Stimulated activated CD4-positive, alpha-beta T cell treated with anti-CD3 and anti-CD28 coated beads, Interleukin-1b, Interleukin-23, amount 100 ng/mL, for 4 hours (primary cell): ENCODE results near the gene SEC23IP.
"Not testable (repeated sequence)": the region's sequence is repeated elsewhere in the genome, so short reads cannot be mapped to it uniquely, and the experiment has no call there.

Experiments used
- DNase-seq, 2 donors: peaks; one replicate each; pipeline ENCODE4 v3.0.0-alpha.2; 2020; ENCODE audit warnings: low read depth in 2 of 2

Gene SEC23IP

GRCh38 chr10:119892188-119893065, at the start of gene SEC23IP:
Gene SEC23IP, plus strand, starts transcription at chr10:119892730. Its CDS starts 53 bp downstream, at chr10:119892783.
- peak; percentile 83 to 86 for DNase-seq

- DNase-seq = no peak
These were observed 46.9 kb upstream of the SEC23IP start for GRCh38 chr10:119845656-119846055.

GRCh38 chr10:119849031-119849789, 43.3 kb upstream of the SEC23IP start:
- DNase-seq = no peak

GRCh38 chr10:119849944-119850343, 42.6 kb upstream of the SEC23IP start:
- no peak for DNase-seq

GRCh38 chr10:119852277-119852676, 40.3 kb upstream of the SEC23IP start:
- no peak for DNase-seq

GRCh38 chr10:119852822-119853221, 39.7 kb upstream of the SEC23IP start:
- DNase-seq = no peak

GRCh38 chr10:119853574-119853973, 39.0 kb upstream of the SEC23IP start:
- no peak for DNase-seq

GRCh38 chr10:119858063-119858462, 34.5 kb upstream of the SEC23IP start:
- no peak for DNase-seq

- no peak for DNase-seq
These were observed 32.9 kb upstream of the SEC23IP start for GRCh38 chr10:119859420-119860258.

GRCh38 chr10:119860866-119861607, 31.5 kb upstream of the SEC23IP start:
- DNase-seq = no peak

GRCh38 chr10:119862524-119862923, 30.0 kb upstream of the SEC23IP start:
- DNase-seq = no peak

GRCh38 chr10:119863951-119864565, 28.5 kb upstream of the SEC23IP start:
- no peak for DNase-seq

- no peak for DNase-seq
These were observed 26.8 kb upstream of the SEC23IP start for GRCh38 chr10:119865699-119866240.

GRCh38 chr10:119867317-119867716, 25.2 kb upstream of the SEC23IP start:
- DNase-seq = no peak

- DNase-seq = not testable (repeated sequence)
These were observed 23.1 kb upstream of the SEC23IP start for GRCh38 chr10:119869398-119869797.

GRCh38 chr10:119871881-119872609, 20.5 kb upstream of the SEC23IP start:
- DNase-seq = peak; percentile 30 to 37

- DNase-seq = no peak
These were observed 20.0 kb upstream of the SEC23IP start, which contains the start of gene MCMBP for GRCh38 chr10:119872610-119872859. Gene MCMBP, minus strand, starts transcription at chr10:119872843. Its CDS starts 259 bp downstream, at chr10:119872584.

GRCh38 chr10:119872860-119873681, 19.5 kb upstream of the SEC23IP start:
- peak; percentile 77 to 85 for DNase-seq

GRCh38 chr10:119878524-119878923, 14.0 kb upstream of the SEC23IP start:
- no peak for DNase-seq
